SU-DHL-6 (cell line): ENCODE measurements around the gene NFRKB.

Source experiments
- H2AFZ ChIP-seq: fragments of 200-600 bp; sonication (generic); 2 replicates; pipeline ENCODE4 v1.6.1; 2014; ENCODE audit warnings: low read depth, mild to moderate bottlenecking, moderate library complexity, mixed read lengths, antibody characterized with exemption, low read length; ENCODE audit not compliant: severe bottlenecking
- H3F3A ChIP-seq: fragments of 200-600 bp; shearing (Covaris generic); 2 replicates; pipeline ENCODE4 v1.6.0; 2016; ENCODE audit warnings: antibody characterized with exemption, mild to moderate bottlenecking; ENCODE audit not compliant: insufficient read depth
- H3K27ac ChIP-seq: fragments of 200-600 bp; sonication (generic); 2 replicates; pipeline ENCODE4 v1.5.1; 2016; ENCODE audit warnings: low read depth, mild to moderate bottlenecking, low read length, moderate library complexity, mixed read lengths
- H3K27me3 ChIP-seq: fragments of 200-600 bp; sonication (generic), shearing (Covaris generic); 2 replicates; pipeline ENCODE4 v1.6.0; 2014; ENCODE audit warnings: mild to moderate bottlenecking, low read length
- H3K36me3 ChIP-seq: fragments of 200-600 bp; sonication (generic); 2 replicates; pipeline ENCODE4 v1.6.1; 2014; ENCODE audit warnings: mild to moderate bottlenecking, low read length, mixed read lengths
- H3K4me2 ChIP-seq: fragments of 300-600, 200-600 bp; shearing (Covaris generic), sonication (generic); 2 replicates; pipeline ENCODE4 v1.6.0; 2014; ENCODE audit warnings: low read length, low read depth, mild to moderate bottlenecking; ENCODE audit not compliant: poor library complexity, severe bottlenecking
- H3K4me3 ChIP-seq: fragments of 200-600 bp; sonication (generic); 2 replicates; pipeline ENCODE4 v1.5.1; 2014; ENCODE audit warnings: antibody characterized with exemption, low read length, mild to moderate bottlenecking, mixed read lengths; ENCODE audit not compliant: insufficient read depth, poor library complexity, severe bottlenecking
- H3K79me2 ChIP-seq: fragments of 200-600 bp; sonication (generic); 2 replicates; pipeline ENCODE4 v1.6.1; 2014; ENCODE audit warnings: mild to moderate bottlenecking, low read length, moderate library complexity; ENCODE audit not compliant: insufficient read depth
- H3K9ac ChIP-seq: fragments of 200-600 bp; sonication (generic); 2 replicates; pipeline ENCODE4 v1.7.0; 2014; ENCODE audit warnings: mild to moderate bottlenecking, low read length
- H3K9me2 ChIP-seq: fragments of 200-600 bp; sonication (generic); replicated peaks from 2 replicates; pipeline ENCODE4 v1.6.1; 2014; ENCODE audit warnings: low read length; ENCODE audit not compliant: insufficient read depth
- H3K9me3 ChIP-seq: fragments of 200-600 bp; sonication (generic); 2 replicates; pipeline ENCODE4 v1.6.1; 2014; ENCODE audit warnings: low read length, mixed read lengths; ENCODE audit not compliant: insufficient read depth
- H4K20me1 ChIP-seq: fragments of 200-600 bp; sonication (generic); 2 replicates; pipeline ENCODE4 v1.6.1; 2014; ENCODE audit warnings: low read depth, mild to moderate bottlenecking, antibody characterized with exemption, low read length, moderate library complexity, mixed read lengths
- EZH2phosphoT487 ChIP-seq: fragments of 200-600 bp; sonication (generic), shearing (Covaris generic); conservative IDR thresholded peaks from 2 replicates; pipeline ENCODE4 v1.6.1; 2018; ENCODE audit warnings: mild to moderate bottlenecking, antibody characterized with exemption, low read length, moderate library complexity, mixed read lengths
- TF ChIP-seq, protein P1 (sequence below): fragments of 200-600 bp; sonication (generic); IDR thresholded peaks from one replicate; pipeline ENCODE4 v1.5.1; 2017; ENCODE audit warnings: antibody characterized with exemption, mild to moderate bottlenecking, low read length, moderate library complexity; ENCODE audit not compliant: insufficient read depth, poor library complexity, severe bottlenecking

NFRKB gene

DNA sequence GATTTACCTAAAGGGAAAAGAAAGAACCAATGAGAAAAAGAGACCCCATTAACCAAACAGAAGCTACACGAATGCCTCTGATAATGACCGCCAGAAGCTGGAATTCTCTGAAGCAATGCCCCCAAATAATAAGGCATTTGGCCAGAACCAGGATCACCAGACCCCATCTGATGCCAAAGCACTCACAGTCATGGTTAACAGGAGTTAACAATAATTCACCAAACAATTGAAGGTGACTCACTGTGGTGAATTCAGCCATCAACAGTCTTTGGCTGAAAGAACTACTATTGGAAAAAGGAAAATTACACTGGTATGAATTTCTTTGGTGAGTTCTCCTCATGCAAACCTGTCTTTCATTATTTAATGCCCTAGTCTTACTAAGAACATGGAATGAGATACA lies 21.9 kb upstream of the NFRKB start:
- Histone ChIP-seq H3K9me3 (no peaks in the 10 kb centered on the region), H4K20me1 (no peaks in the 10 kb centered on the region), H3K9ac (no peak overlapping the region), H3K9me2 (no peaks in the 10 kb centered on the region), H3K36me3 (peaks cover 9% of the 10 kb centered on the region; the same call in 1 of the 2 replicates), H3K4me3 (no peak overlapping the region), H3F3A (no peaks in the 10 kb centered on the region), H3K4me2 (no peak overlapping the region), H3K27ac (no peak overlapping the region), H3K79me2 (0 out of 2 replicates have a peak, but pooled peaks cover 3% of the 10 kb centered on the region), H3K27me3 (no peaks in the 10 kb centered on the region), H2AFZ (no peak overlapping the region)
- no peak for TF ChIP-seq EZH2phosphoT487
- TF ChIP-seq, protein P1, sequence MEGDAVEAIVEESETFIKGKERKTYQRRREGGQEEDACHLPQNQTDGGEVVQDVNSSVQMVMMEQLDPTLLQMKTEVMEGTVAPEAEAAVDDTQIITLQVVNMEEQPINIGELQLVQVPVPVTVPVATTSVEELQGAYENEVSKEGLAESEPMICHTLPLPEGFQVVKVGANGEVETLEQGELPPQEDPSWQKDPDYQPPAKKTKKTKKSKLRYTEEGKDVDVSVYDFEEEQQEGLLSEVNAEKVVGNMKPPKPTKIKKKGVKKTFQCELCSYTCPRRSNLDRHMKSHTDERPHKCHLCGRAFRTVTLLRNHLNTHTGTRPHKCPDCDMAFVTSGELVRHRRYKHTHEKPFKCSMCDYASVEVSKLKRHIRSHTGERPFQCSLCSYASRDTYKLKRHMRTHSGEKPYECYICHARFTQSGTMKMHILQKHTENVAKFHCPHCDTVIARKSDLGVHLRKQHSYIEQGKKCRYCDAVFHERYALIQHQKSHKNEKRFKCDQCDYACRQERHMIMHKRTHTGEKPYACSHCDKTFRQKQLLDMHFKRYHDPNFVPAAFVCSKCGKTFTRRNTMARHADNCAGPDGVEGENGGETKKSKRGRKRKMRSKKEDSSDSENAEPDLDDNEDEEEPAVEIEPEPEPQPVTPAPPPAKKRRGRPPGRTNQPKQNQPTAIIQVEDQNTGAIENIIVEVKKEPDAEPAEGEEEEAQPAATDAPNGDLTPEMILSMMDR, result no peak

DNA sequence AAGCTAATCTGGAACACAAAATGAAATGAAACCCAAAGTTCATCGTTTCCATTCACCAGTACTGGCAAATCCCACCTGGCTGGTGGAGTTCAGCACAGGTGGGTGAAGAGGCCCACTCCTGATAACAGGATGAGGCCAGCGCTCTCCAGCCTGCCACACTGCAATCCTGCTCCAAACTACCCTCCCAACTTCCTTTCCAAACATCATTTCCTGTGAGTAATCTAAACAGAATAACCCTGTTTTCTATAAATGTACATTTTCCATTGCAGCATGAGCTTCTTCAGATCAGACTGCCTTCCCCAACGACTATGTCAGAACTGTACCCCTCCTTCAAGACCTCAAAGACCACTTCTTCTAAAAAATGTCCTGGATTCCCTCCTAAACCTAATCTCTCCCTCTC lies 15.9 kb upstream of the NFRKB start:
- 0 out of 2 replicates have a peak, but pooled peaks cover 3% of the 10 kb centered on the region for H3K79me2 ChIP-seq
- no peaks in the 10 kb centered on the region for H3K9me3 ChIP-seq
- H4K20me1 ChIP-seq, result no peaks in the 10 kb centered on the region
- peaks cover 2% of the 10 kb centered on the region; the same call in 1 of the 2 replicates for H3K36me3 ChIP-seq
- no peaks in the 10 kb centered on the region for H3F3A ChIP-seq
- no peak overlapping the region for H3K4me2 ChIP-seq
- H3K4me3 ChIP-seq, result no peak overlapping the region
- TF ChIP-seq, protein P1, result no peak
- TF ChIP-seq EZH2phosphoT487, result no peak
- H3K27me3 ChIP-seq, result no peaks in the 10 kb centered on the region
- H3K9me2 ChIP-seq, result no peaks in the 10 kb centered on the region
- H2AFZ ChIP-seq, result no peak overlapping the region
- no peak overlapping the region for H3K27ac ChIP-seq
- no peak overlapping the region for H3K9ac ChIP-seq

DNA sequence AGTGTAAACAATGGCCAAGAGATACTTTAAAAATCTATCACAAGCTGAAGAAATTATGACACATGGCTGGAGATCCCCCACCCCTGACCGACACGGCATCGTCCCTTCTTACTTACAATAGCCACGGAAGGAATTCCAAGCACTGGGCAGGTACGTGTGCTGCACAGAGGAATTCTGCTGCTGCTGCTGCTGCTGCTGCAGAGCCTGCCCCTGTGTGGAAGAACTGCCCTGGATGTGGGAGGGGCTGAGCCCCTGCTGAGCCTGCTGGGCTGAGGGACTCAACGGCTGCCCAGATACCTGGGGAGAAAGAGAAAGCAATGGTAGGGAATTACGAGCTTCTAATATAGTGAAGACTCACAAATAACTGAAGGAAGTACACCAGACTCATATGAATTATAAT lies 15.0 kb upstream of the NFRKB start:
- no peaks in the 10 kb centered on the region for H4K20me1 ChIP-seq
- H3K9me3 ChIP-seq, result no peaks in the 10 kb centered on the region
- H3F3A ChIP-seq, result no peaks in the 10 kb centered on the region
- H2AFZ ChIP-seq, result no peak overlapping the region
- H3K79me2 ChIP-seq, result 0 out of 2 replicates have a peak, but pooled peaks cover 3% of the 10 kb centered on the region
- H3K4me3 ChIP-seq, result no peak overlapping the region
- no peak overlapping the region for H3K4me2 ChIP-seq
- no peak overlapping the region for H3K9ac ChIP-seq
- H3K36me3 ChIP-seq, result peaks cover 5% of the 10 kb centered on the region; the same call in 1 of the 2 replicates
- H3K9me2 ChIP-seq, result no peaks in the 10 kb centered on the region
- no peak overlapping the region for H3K27ac ChIP-seq
- no peak for TF ChIP-seq EZH2phosphoT487
- TF ChIP-seq, protein P1, result no peak
- H3K27me3 ChIP-seq, result no peaks in the 10 kb centered on the region
